Measurements from ENCODE around the gene PCDHAC1. TPM values are rescaled to one million over a fixed set of nuclear protein-coding genes. Genes with fewer than 3 reads are reported as not detected.

PCDHAC1 gene, protein sequence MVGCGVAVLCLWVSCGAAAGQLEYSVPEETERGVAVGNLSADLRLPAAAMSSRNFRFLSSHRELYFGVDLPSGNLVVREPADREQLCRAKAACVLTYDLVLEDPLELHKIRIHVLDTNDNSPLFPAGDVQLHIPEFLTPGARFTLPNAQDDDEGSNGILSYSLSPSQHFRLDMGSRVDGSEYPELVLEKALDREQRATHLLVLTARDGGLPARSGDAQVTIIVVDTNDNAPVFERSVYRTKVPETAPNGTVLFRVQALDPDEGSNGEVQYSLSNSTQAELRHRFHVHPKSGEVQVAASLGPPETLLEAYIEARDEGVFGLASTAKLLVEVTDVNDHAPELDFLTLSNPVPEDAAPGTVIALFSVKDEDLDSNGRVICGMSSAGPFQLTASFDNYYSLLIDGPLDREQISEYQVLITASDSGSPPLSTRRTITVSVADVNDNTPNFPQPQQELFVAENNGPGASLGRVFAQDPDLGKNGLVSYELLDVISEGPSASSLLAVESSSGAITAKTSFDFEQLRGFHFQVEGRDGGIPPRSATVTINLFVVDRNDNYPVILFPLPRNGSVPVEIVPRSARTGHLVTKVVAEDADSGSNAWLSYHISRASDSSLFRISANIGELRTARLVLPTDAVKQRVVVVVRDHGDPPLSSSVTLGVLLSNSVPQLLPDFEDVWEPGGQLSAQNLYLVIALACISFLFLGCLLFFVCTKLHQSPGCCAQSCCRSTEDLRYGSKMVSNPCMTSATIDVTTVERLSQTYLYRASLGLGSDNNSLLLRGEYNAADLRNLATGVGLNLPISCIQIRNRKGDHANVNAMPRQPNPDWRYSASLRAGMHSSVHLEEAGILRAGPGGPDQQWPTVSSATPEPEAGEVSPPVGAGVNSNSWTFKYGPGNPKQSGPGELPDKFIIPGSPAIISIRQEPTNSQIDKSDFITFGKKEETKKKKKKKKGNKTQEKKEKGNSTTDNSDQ
- 0.11 and 0.25 TPM in 2 replicates for total RNA-seq

GRCh38 chr5:140925806-140926442 lies at the start of gene PCDHAC1:
PCDHAC1 (plus strand) TSS chr5:140926299; CDS start chr5:140926893, 594 bp downstream.

DNA sequence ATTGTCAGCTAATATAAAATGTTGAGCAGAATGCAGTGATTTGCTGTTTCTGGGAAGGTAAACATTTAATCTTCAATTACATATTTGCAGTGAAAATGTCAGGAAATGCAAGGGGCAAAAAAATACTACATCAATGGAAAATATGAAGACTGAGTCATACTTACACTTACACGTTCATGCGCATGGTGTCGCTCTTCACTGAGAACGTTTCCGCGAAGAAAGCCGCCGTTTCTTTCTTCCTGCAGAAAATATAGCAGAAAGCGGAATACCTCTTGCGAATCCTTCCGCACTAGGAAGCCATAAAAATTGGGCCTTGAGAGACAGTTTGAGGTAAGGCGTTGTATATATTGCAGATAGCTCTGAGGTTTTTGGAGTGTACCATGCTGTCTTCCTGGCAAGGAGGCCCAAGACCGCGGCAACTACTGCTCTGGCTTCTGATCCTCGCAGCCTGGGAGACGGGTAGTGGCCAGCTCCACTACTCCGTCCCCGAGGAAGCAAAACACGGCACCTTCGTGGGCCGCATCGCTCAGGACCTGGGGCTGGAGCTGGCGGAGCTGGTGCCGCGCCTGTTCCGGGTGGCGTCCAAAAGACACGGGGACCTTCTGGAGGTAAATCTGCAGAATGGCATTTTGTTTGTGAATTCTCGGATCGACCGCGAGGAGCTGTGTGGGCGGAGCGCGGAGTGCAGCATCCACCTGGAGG lies 44.1 kb upstream of the PCDHAC1 start, which contains the start of gene PCDHA13:
Gene PCDHA13, plus strand, starts transcription at position 236 of the 702 bp plus-strand sequence. Its CDS starts 145 bp downstream, at position 381.

DNA sequence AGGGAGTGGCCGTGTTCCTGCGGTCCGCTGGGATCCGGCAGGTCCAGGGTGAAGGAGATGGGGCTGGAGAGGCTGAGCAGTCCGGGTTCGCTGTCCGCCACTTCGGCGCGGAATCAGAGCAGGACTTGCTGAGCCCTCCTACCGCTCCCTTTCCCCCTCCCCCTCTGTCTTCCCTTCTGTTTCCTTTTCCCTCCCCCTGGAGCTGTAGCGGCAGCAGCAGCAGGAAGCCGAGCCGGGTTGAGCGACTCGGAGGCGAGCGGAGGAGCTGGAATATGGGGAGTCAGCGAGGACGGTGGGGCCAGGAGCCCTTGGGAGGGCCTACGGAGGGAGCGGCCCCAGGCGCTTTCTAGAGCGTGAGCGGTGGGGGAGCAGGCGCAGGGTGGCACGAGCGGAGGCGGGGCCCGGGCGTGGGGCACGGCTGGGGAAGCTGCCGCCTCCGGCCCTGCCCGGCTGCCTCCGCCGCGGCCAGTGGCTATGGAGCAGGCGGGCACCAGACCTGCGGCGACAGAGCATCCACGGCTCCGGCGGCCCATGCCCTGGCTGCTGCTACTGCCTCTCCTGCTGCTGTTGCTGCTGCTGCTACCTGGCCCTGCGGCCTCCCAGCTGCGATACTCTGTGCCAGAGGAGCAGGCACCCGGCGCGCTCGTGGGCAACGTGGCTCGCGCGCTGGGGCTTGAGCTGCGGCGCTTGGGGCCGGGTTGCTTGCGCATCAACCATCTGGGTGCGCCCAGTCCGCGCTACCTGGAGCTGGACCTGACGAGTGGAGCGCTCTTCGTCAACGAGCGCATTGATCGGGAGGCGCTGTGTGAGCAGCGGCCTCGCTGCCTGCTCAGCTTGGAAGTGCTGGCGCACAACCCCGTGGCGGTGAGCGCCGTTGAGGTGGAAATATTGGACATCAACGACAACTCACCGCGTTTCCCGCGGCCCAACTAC lies 40.5 kb downstream of the PCDHAC1 start, which contains the start of gene PCDHAC2:
Gene PCDHAC2, plus strand, starts transcription at position 184 of the 933 bp plus-strand sequence. Its CDS starts 291 bp downstream, at position 475.

Other genes starting within 250 kb of the PCDHAC1 start
- 70.7 and 107 TPM in 2 replicates for gene HARS1, start 234.9 kb upstream of the PCDHAC1 start, total RNA-seq
- 38.0 and 38.8 TPM in 2 replicates for gene HARS2, start 234.8 kb upstream of the PCDHAC1 start, total RNA-seq
- 60.6 and 61.1 TPM in 2 replicates for gene ZMAT2, start 225.9 kb upstream of the PCDHAC1 start, total RNA-seq
- under 0.01 TPM in 2 replicates for gene PCDHA1, start 140.2 kb upstream of the PCDHAC1 start, total RNA-seq
- under 0.01 and 0.11 TPM in 2 replicates for gene PCDHA2, start 131.4 kb upstream of the PCDHAC1 start, total RNA-seq
- under 0.01 and 0.25 TPM in 2 replicates for gene PCDHA3, start 125.2 kb upstream of the PCDHAC1 start, total RNA-seq
- gene PCDHA4, start 119.2 kb upstream of the PCDHAC1 start, total RNA-seq = 0.11 and 0.62 TPM in 2 replicates
- gene PCDHA5, start 104.7 kb upstream of the PCDHAC1 start, total RNA-seq = 0.11 and 0.12 TPM in 2 replicates
- gene PCDHA6, start 98.3 kb upstream of the PCDHAC1 start, total RNA-seq = 0.77 and 1.4 TPM in 2 replicates
- gene PCDHA7, start 92.0 kb upstream of the PCDHAC1 start, total RNA-seq = 0.22 and 0.87 TPM in 2 replicates
- gene PCDHA8, start 85.1 kb upstream of the PCDHAC1 start, total RNA-seq = 0.11 and 0.12 TPM in 2 replicates
- 0.11 and 0.12 TPM in 2 replicates for gene PCDHA9, start 77.9 kb upstream of the PCDHAC1 start, total RNA-seq
- gene PCDHA10, start 70.4 kb upstream of the PCDHAC1 start, total RNA-seq = 0.33 and 0.37 TPM in 2 replicates
- gene PCDHA11, start 57.3 kb upstream of the PCDHAC1 start, total RNA-seq = 0.22 and 0.50 TPM in 2 replicates
- 0.11 and 0.12 TPM in 2 replicates for gene PCDHA12, start 51.0 kb upstream of the PCDHAC1 start, total RNA-seq
- gene PCDHA13, start 44.2 kb upstream of the PCDHAC1 start, total RNA-seq = under 0.01 and 0.25 TPM in 2 replicates
- gene PCDHAC2, start 40.2 kb downstream of the PCDHAC1 start, total RNA-seq = 0.55 and 1.9 TPM in 2 replicates
- not detected in 2 replicates for gene PCDHB1, start 125.1 kb downstream of the PCDHAC1 start, total RNA-seq
- 0.55 and 2.0 TPM in 2 replicates for gene PCDHB2, start 168.3 kb downstream of the PCDHAC1 start, total RNA-seq
- gene PCDHB3, start 174.2 kb downstream of the PCDHAC1 start, total RNA-seq = 0.75 and 0.77 TPM in 2 replicates
- gene PCDHB4, start 195.5 kb downstream of the PCDHAC1 start, total RNA-seq = under 0.01 and 0.12 TPM in 2 replicates
- gene PCDHB5, start 208.9 kb downstream of the PCDHAC1 start, total RNA-seq = 0.22 and 0.50 TPM in 2 replicates
- under 0.01 TPM in 2 replicates for gene PCDHB6, start 223.8 kb downstream of the PCDHAC1 start, total RNA-seq
- 0.11 and 0.12 TPM in 2 replicates for gene PCDHB7, start 246.3 kb downstream of the PCDHAC1 start, total RNA-seq